Adrenal gland (tissue), 12 donors: Measurements from ENCODE around the gene ITM2C. TPM values are rescaled to one million over a fixed set of nuclear protein-coding genes. Genes with fewer than 3 reads are reported as not detected.

Experiments used
- DNase-seq, 7 donors: peaks; one replicate each; pipeline ENCODE4 v3.0.0-alpha.2; 2019 to 2020
- H3K27ac ChIP-seq, 5 donors: fragments of 200-600 bp; sonication (generic) in 4 of 5; 1 replicate in 3 of 5; 2 replicates in 2 of 5; pipeline versions ENCODE4 v1.5.1 to v1.8.0; 2016 to 2020; ENCODE audit warnings: mild to moderate bottlenecking in 1 of 5
- H3K27me3 ChIP-seq: fragments of 200-600 bp; 2 replicates; pipeline ENCODE4 v1.8.0; 2021
- H3K36me3 ChIP-seq, 2 donors: fragments of 200-600 bp; replicated peaks in 1 of 2; 1 replicate in 1 of 2; 2 replicates in 1 of 2; pipeline versions ENCODE4 v1.5.1 to v1.8.0; 2018 to 2022
- H3K4me1 ChIP-seq, 2 donors: fragments of 200-600 bp; replicated peaks in 1 of 2; 1 replicate in 1 of 2; 2 replicates in 1 of 2; pipeline versions ENCODE4 v1.5.1 to v1.8.0; 2018 to 2021
- H3K4me3 ChIP-seq, 4 donors: fragments of 200-600 bp; sonication (generic) in 3 of 4; one replicate each; pipeline ENCODE4 v1.5.1; 2016 to 2018
- H3K9me3 ChIP-seq, 3 donors: fragments of 200-600 bp; sonication (generic) in 1 of 3; replicated peaks in 1 of 3; 1 replicate in 2 of 3; 2 replicates in 1 of 3; pipeline versions ENCODE4 v1.5.1 to v1.8.0; 2016 to 2021
- CTCF ChIP-seq, 6 experiments: fragments of 450-650 bp in 4 of 6; fragments of 200-600 bp in 2 of 6; sonication (generic) in 1 of 6; IDR thresholded peaks; 1 replicate in 5 of 6; 2 replicates in 1 of 6; pipeline versions ENCODE4 v1.5.1 to v1.8.0; 2016 to 2021; ENCODE audit warnings: antibody characterized with exemption in 6 of 6, mild to moderate bottlenecking in 2 of 6, moderate library complexity in 1 of 6
- POLR2A ChIP-seq, 2 donors: fragments of 450-650 bp; IDR thresholded peaks; one replicate each; pipeline ENCODE4 v1.6.1; 2017; ENCODE audit warnings: antibody characterized with exemption in 2 of 2, mild to moderate bottlenecking in 2 of 2, moderate library complexity in 1 of 2
- WGBS, 4 donors: extraction: QIAGEN DNeasy Blood & Tissue Kit in 2 of 4; methylation state at CpG; one replicate each; pipeline versions ENCODE4 v1.1.5 to v1.1.7; 2013 to 2017; 5-methylcytosine and 5-hydroxymethylcytosine counted together
- intact Hi-C, 2 donors: fragments of 100-400 bp; cut with DNase I; formaldehyde crosslinking; loops; one replicate each; pipeline versions ENCODE4 v1.14.1 to v1.15.0; 2022 to 2023
- polyA plus RNA-seq, 3 donors: library from polyadenylated mRNA; stranded (reverse); fragments of 200-250 nt in 2 of 3; fragments of 350-450 nt in 1 of 3; fragmentation: Illumina TruSeq in 1 of 3; extraction: RNeasy Lipid Tissue Mini Kit (QIAGEN cat#74804) in 1 of 3; gene quantifications; one replicate each; pipeline ENCODE4 v1.2.3, GENCODE V29; 2013 to 2014
- total RNA-seq, 9 donors: library from RNA; depleted of rRNA in 4 of 9; stranded (reverse); fragments of >200 nt in 4 of 9; fragments of 120-200 nt in 1 of 9; fragmentation: NEBNext Ultra II Directional in 1 of 9; extraction: Animal tissue kit (Norgen Biotek cat#: 25700) in 1 of 9; gene quantifications; one replicate each; pipeline versions ENCODE4 v1.1.0 to v1.2.4, GENCODE V29; 2013 to 2023
- donor health status: healthy with polysubstance abuse.
- donor health status: Bipolar disorder and iron deficiency.
- donor health status: DM: yes; HTN: yes; CAD: no.
- donor health status: DM: no; HTN: no; CAD: no.
- donor health status: DM: no; HTN: no; CAD: no.
- donor health status: DM: yes; HTN: yes; CAD: no.

The ITM2C gene
- total and polyA plus RNA-seq, 12 donors = 16.8 to 131 (median 35.6) TPM

- TF ChIP-seq CTCF (IDR thresholded peaks at IDR 0.05) = no peak
- TF ChIP-seq POLR2A (IDR thresholded peaks at IDR 0.05) = no peak
- no peaks in the 10 kb centered on the region for H3K36me3 ChIP-seq
- H3K4me3 ChIP-seq = no peak overlapping the region
- 67 to 74% (median 70%) methylated on average over 11 to 15 of the region's 15 CpGs for WGBS, 4 donors
- H3K9me3 ChIP-seq = no peaks in the 10 kb centered on the region
- no peak for DNase-seq
- H3K27me3 ChIP-seq = peaks cover 7% of the 10 kb centered on the region
- peak overlapping the region in 1 of 5 donors; percentile 62 for H3K27ac ChIP-seq
- peaks cover 0 to 25% of the 10 kb centered on the region in 2 donors for H3K4me1 ChIP-seq
- intact Hi-C loops = no loop called here
Observed at GRCh38 chr2:230868161-230868946, 3.6 kb downstream of the ITM2C start.

GRCh38 chr2:230868947-230869913, 4.5 kb downstream of the ITM2C start:
- no peak for DNase-seq
- no peaks in the 10 kb centered on the region for H3K9me3 ChIP-seq
- intact Hi-C loops = no loop called here
- peaks cover under 1% of the 10 kb centered on the region for H3K27me3 ChIP-seq
- H3K27ac ChIP-seq = peak overlapping the region in 1 of 5 donors; percentile 62
- no peak overlapping the region for H3K4me3 ChIP-seq
- WGBS, 4 donors = 74 to 76% (median 75%) methylated on average over 17 to 19 of the region's 19 CpGs
- no peaks in the 10 kb centered on the region for H3K36me3 ChIP-seq
- peaks cover 0 to 24% of the 10 kb centered on the region in 2 donors for H3K4me1 ChIP-seq
- TF ChIP-seq CTCF (IDR thresholded peaks at IDR 0.05) = no peak
- TF ChIP-seq POLR2A (IDR thresholded peaks at IDR 0.05) = no peak

GRCh38 chr2:230869914-230870543, 5.3 kb downstream of the ITM2C start:
- DNase-seq = peak in 2 of 7 donors; percentile 6 to 50
- Histone ChIP-seq H3K27me3 (no peaks in the 10 kb centered on the region), H3K4me3 (no peak overlapping the region), H3K27ac (peak overlapping the region in 2 of 5 donors; percentile 49 to 62), H3K9me3 (no peaks in the 10 kb centered on the region), H3K36me3 (no peaks in the 10 kb centered on the region), H3K4me1 (peaks cover 0 to 21% of the 10 kb centered on the region in 2 donors)
- intact Hi-C loops = no loop called here
- TF ChIP-seq POLR2A (IDR thresholded peaks at IDR 0.05) = no peak
- no peak for TF ChIP-seq CTCF (IDR thresholded peaks at IDR 0.05)
- WGBS, 4 donors = 67 to 79% (median 72%) methylated on average over 6 to 11 of the region's 11 CpGs
